Measurements from ENCODE around the gene ACBD4. TPM values are rescaled to one million over a fixed set of nuclear protein-coding genes. Genes with fewer than 3 reads are reported as not detected.

Gene ACBD4
- total and polyA plus RNA-seq, 2 of the 13 experiments (the other 11 are each of a cell fraction or from before 2014, with no cell fraction given) = 16.1 to 26.9 TPM

- TF ChIP-seq PAXIP1 (CRISPR knock-in tag; conservative IDR thresholded peaks at IDR 0.05) (peak; percentile 67), PHF21A (CRISPR knock-in tag; IDR thresholded peaks at IDR 0.05) (0 out of 2 replicates have a peak, but pooled peaks have one; percentile 8), ZNF660 (CRISPR knock-in tag; IDR thresholded peaks at IDR 0.05; ENCODE audit: borderline replicate concordance, low read depth) (no peak), PHF20 (CRISPR knock-in tag; IDR thresholded peaks at IDR 0.05) (peak; percentile 72), EED (CRISPR knock-in tag; IDR thresholded peaks at IDR 0.05) (peak; percentile 56; the same call in 1 of the 2 replicates), ZNF263 (CRISPR knock-in tag; IDR thresholded peaks at IDR 0.05) (peak; percentile 100), ZNF670 (CRISPR knock-in tag; IDR thresholded peaks at IDR 0.05; ENCODE audit: borderline replicate concordance) (peak; percentile 88; the same call in 1 of the 2 replicates), SP4 (CRISPR knock-in tag; IDR thresholded peaks at IDR 0.05) (no peak; the same call in 1 of the 2 replicates), CBX2 (IDR thresholded peaks at IDR 0.05; ENCODE audit: low read depth, low read length) (no peak), CBX2 (CRISPR knock-in tag; IDR thresholded peaks at IDR 0.05; ENCODE audit: low read depth) (peak; percentile 72; the same call in 1 of the 2 replicates), ZNF121 (CRISPR knock-in tag; IDR thresholded peaks at IDR 0.05) (peak; percentile 66; the same call in 1 of the 2 replicates), STAT6 (CRISPR knock-in tag; IDR thresholded peaks at IDR 0.05; ENCODE audit: borderline replicate concordance) (0 out of 2 replicates have a peak, but pooled peaks have one; percentile 62), HNF1B (CRISPR knock-in tag; IDR thresholded peaks at IDR 0.05) (peak; percentile 92), TEF (CRISPR knock-in tag; IDR thresholded peaks at IDR 0.05) (no peak), SSRP1 (CRISPR knock-in tag; IDR thresholded peaks at IDR 0.05) (no peak; the same call in 1 of the 2 replicates), MYNN (CRISPR knock-in tag; IDR thresholded peaks at IDR 0.05; ENCODE audit: low read depth) (peak; percentile 30; the same call in 1 of the 2 replicates), PREB (CRISPR knock-in tag; IDR thresholded peaks at IDR 0.05) (no peak), ZNF850 (CRISPR knock-in tag; conservative IDR thresholded peaks at IDR 0.05) (no peak; the same call in 1 of the 2 replicates)
Measured at GRCh38 chr17:45148183-45149036, 12.9 kb downstream of the ACBD4 start, which contains the start of gene HEXIM1 (continued).
